Anterior cingulate cortex (tissue), 58 donors: Measurements from ENCODE around the gene TSC2.
"Not testable (repeated sequence)": the region's sequence is repeated elsewhere in the genome, so short reads cannot be mapped to it uniquely, and the experiment has no call there.

ENCODE experiments used
- DNase-seq, 58 donors: peaks; one replicate each; lab custom pipeline; 2025; lab: John Stamatoyannopoulos, UW

The TSC2 gene

GRCh38 chr16:2028620-2029220 is 19.1 kb upstream of the TSC2 start:
- no peak for DNase-seq

- no peak for DNase-seq
Observed at GRCh38 chr16:2029350-2029749, 18.4 kb upstream of the TSC2 start.

GRCh38 chr16:2030036-2030435 is 17.7 kb upstream of the TSC2 start:
- DNase-seq: no peak

GRCh38 chr16:2031081-2031577 is 16.7 kb upstream of the TSC2 start:
- no peak for DNase-seq

GRCh38 chr16:2032285-2033056 is 15.3 kb upstream of the TSC2 start:
- DNase-seq: peak in 30 of 58 donors; percentile 3 to 84 (median 46)

GRCh38 chr16:2033057-2033908 is 14.5 kb upstream of the TSC2 start:
- DNase-seq: peak in 56 of 58 donors; percentile 41 to 96 (median 84)

- DNase-seq: not testable (repeated sequence)
Observed at GRCh38 chr16:2033909-2034695, 13.7 kb upstream of the TSC2 start.

- DNase-seq: no peak
Observed at GRCh38 chr16:2034696-2035430, 12.9 kb upstream of the TSC2 start.

GRCh38 chr16:2035431-2036199 is 12.2 kb upstream of the TSC2 start:
- peak in 4 of 58 donors; percentile 7 to 52 (median 28) for DNase-seq

- no peak for DNase-seq
Observed at GRCh38 chr16:2036200-2036966, 11.4 kb upstream of the TSC2 start.

- no peak for DNase-seq
Observed at GRCh38 chr16:2037115-2037514, 10.7 kb upstream of the TSC2 start.

GRCh38 chr16:2037647-2038381 is 10.0 kb upstream of the TSC2 start:
- no peak for DNase-seq

GRCh38 chr16:2038382-2039231 is 9.2 kb upstream of the TSC2 start:
- DNase-seq: no peak

- peak in 2 of 58 donors; percentile 11 to 14 for DNase-seq
Observed at GRCh38 chr16:2039274-2040031, 8.3 kb upstream of the TSC2 start.

- DNase-seq: no peak
Observed at GRCh38 chr16:2040041-2040786, 7.6 kb upstream of the TSC2 start.
